ENCODE measurements around the gene NIT1. TPM values are rescaled to one million over a fixed set of nuclear protein-coding genes. Genes with fewer than 3 reads are reported as not detected.

NIT1 gene
- total RNA-seq, 4 donors from 2014 or later, result 32.8 to 35.6 (median 34.8) TPM

DNA sequence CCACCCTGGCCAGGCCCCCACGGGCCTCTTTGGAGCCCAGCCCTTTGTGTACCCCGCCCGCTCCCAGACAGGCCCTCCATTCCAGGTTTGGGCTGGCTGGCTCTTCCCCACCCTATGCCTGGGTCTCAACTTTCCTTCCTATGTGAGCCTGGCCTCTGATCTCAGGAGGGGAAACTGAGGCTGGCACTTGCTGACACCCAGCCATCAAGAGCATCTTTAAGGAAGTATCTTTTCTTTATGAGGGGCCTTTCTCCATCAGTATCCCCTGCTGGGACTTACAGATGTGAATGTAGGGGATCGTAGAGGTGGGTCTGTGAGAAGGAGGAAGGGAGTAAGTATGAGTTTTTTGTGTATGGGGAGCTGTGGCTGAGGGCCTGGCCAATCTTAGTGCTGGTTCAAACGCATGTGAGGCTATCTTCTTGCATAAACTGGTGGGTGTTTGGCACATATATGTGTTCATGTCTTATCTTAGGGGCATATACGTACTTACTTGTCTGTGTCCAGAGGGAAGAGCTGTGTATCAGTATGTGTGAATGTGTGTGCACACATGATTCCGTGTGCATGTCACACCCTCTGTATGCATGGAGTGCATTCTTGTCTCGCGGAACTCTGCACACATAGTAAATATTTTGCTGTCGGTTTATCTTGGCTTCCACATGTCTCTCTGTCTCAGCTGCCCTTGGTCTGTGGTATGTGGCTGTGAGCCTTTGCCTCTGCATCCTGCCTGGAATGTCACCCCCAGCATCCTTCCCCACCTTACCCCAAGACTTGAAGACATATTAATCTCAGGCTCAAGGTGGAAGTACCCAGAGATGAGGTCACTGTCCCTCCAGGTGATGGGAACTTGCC, 33.9 kb upstream of the NIT1 start:
- no peaks in the 10 kb centered on the region for H3K4me1 ChIP-seq
- H3K9me3 ChIP-seq, result no peaks in the 10 kb centered on the region
- intact Hi-C loops (cut with DNase I), result no loop called here
- peaks cover 0 to 20% (median 0%) of the 10 kb centered on the region in 4 donors for H3K27me3 ChIP-seq
- no peak overlapping the region for H3K27ac ChIP-seq (replicated peaks in 1 of 4)
- no peak for DNase-seq (ENCODE audit: extremely low spot score)
- no peaks in the 10 kb centered on the region for H3K36me3 ChIP-seq
- no peak overlapping the region for H3K4me3 ChIP-seq
- 79% methylated on average over 10 of the region's 10 CpGs for WGBS
- TF ChIP-seq POLR2A (IDR thresholded peaks at IDR 0.05; ENCODE audit: low read depth), result no peak
- TF ChIP-seq EP300 (IDR thresholded peaks at IDR 0.05), result no peak
- TF ChIP-seq POLR2AphosphoS5 (IDR thresholded peaks at IDR 0.05), result no peak
- TF ChIP-seq CTCF (IDR thresholded peaks at IDR 0.05), result no peak

DNA sequence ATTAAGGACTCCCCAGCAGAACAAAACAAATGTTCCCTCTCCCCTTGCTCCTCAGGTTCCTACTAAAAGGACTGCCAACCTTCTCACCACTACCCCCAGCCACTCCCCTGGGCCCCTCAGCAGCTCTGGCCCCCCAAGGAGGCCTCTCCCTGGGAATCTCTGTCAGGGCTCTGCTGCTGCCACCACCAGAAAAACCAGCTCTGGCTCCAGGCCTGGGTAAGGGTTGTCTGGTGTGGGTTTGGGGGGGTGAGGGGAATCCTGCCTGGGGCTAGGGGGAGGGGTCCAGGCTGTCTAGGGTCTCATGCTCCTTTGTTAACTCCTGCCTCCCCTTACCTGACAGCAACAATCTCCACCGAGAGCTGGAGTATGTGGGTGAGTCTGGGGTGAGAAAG, 33.3 kb upstream of the NIT1 start:
- no peaks in the 10 kb centered on the region for H3K36me3 ChIP-seq
- peaks cover 0 to 21% (median 0%) of the 10 kb centered on the region in 4 donors for H3K27me3 ChIP-seq
- H3K27ac ChIP-seq (replicated peaks in 1 of 4), result no peak overlapping the region
- intact Hi-C loops (cut with DNase I), result no loop called here
- DNase-seq (ENCODE audit: extremely low spot score), result no peak
- H3K4me3 ChIP-seq, result no peak overlapping the region
- no peaks in the 10 kb centered on the region for H3K4me1 ChIP-seq
- WGBS, result no CpG with 5 or more reads among the region's 1 CpG
- no peaks in the 10 kb centered on the region for H3K9me3 ChIP-seq
- TF ChIP-seq POLR2A (IDR thresholded peaks at IDR 0.05; ENCODE audit: low read depth), result no peak
- no peak for TF ChIP-seq EP300 (IDR thresholded peaks at IDR 0.05)
- TF ChIP-seq CTCF (IDR thresholded peaks at IDR 0.05), result no peak
- TF ChIP-seq POLR2AphosphoS5 (IDR thresholded peaks at IDR 0.05), result no peak

DNA sequence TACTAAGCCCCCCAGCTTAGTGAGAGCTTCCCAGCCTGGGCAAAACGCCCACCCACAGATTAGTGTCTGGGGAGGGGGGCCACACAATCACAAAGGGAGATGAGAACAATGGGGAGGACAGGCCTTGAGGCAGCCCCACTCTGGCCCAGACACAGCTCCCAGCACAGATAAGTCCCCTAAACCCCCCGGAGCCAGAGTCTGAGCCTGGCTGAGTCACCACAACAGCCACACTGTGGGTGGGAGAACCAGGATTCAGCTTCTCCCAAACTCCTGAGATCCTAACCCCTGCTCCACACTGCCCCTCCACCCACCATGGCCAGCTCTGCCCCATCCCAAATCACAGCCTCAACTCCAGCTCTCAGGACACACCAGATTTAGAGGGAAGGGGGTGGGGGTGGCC, 32.7 kb upstream of the NIT1 start:
- 44% methylated on average over 1 of the region's 2 CpGs for WGBS
- intact Hi-C loops (cut with DNase I), result no loop called here
- no peaks in the 10 kb centered on the region for H3K9me3 ChIP-seq

GRCh38 chr1:161086457-161086856, 31.4 kb upstream of the NIT1 start:
- no peaks in the 10 kb centered on the region for H3K36me3 ChIP-seq
- 78% methylated on average over 4 of the region's 4 CpGs for WGBS
- no peaks in the 10 kb centered on the region for H3K4me1 ChIP-seq
- DNase-seq (ENCODE audit: extremely low spot score), result no peak
- intact Hi-C loops (cut with DNase I), result no loop called here
- no peaks in the 10 kb centered on the region for H3K9me3 ChIP-seq
- H3K27me3 ChIP-seq, result peaks cover 0 to 17% (median 0%) of the 10 kb centered on the region in 4 donors
- H3K27ac ChIP-seq (replicated peaks in 1 of 4), result no peak overlapping the region
- no peak overlapping the region for H3K4me3 ChIP-seq
- no peak for TF ChIP-seq POLR2A (IDR thresholded peaks at IDR 0.05; ENCODE audit: low read depth)

More for the DNA sequence above, 32.7 kb upstream of the NIT1 start:
- no peak for TF ChIP-seq POLR2A (IDR thresholded peaks at IDR 0.05; ENCODE audit: low read depth)
- TF ChIP-seq POLR2AphosphoS5 (IDR thresholded peaks at IDR 0.05), result no peak
- no peak for TF ChIP-seq EP300 (IDR thresholded peaks at IDR 0.05)
- TF ChIP-seq CTCF (IDR thresholded peaks at IDR 0.05), result no peak
- H3K27ac ChIP-seq (replicated peaks in 1 of 4), result no peak overlapping the region
- H3K4me1 ChIP-seq, result no peaks in the 10 kb centered on the region
- H3K27me3 ChIP-seq, result peaks cover 0 to 17% (median 0%) of the 10 kb centered on the region in 4 donors
- H3K36me3 ChIP-seq, result no peaks in the 10 kb centered on the region
- no peak overlapping the region for H3K4me3 ChIP-seq
- DNase-seq (ENCODE audit: extremely low spot score), result no peak

DNA sequence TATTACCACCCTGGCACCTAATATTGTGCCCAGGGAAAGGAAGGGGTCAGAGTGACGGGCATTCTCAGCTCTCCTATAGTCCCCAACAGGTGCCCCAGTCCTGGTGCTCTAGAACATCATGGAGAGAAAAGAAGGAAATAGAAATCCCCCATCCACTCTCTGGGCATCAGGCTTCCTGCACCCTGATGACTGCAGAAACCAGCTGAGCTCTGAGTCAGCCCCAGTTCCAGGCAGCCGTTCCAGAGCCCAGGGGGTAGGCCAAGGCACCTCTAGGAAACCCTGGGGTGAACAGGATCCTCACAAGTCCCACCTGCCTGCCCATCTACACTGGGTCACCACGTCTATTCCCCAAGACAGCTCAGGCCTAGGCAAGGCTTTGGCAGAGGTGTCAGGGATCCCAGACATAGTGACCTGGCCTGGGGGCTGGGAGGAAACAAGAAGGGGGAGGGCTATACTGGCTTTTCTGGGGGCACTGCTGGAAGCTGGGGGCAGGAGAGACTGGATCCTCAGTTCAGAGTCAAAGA, 29.3 kb upstream of the NIT1 start:
- no peak for TF ChIP-seq CTCF (IDR thresholded peaks at IDR 0.05)
- TF ChIP-seq POLR2A (IDR thresholded peaks at IDR 0.05; ENCODE audit: low read depth), result no peak
- TF ChIP-seq POLR2AphosphoS5 (IDR thresholded peaks at IDR 0.05), result no peak
- no peak for TF ChIP-seq EP300 (IDR thresholded peaks at IDR 0.05)
- 91% methylated on average over 1 of the region's 3 CpGs for WGBS
- no peaks in the 10 kb centered on the region for H3K4me1 ChIP-seq
- H3K27me3 ChIP-seq, result peaks cover 0 to 17% (median 0%) of the 10 kb centered on the region in 4 donors
- no peak overlapping the region for H3K4me3 ChIP-seq
- H3K36me3 ChIP-seq, result no peaks in the 10 kb centered on the region
- no peak for DNase-seq (ENCODE audit: extremely low spot score)
- no peak overlapping the region for H3K27ac ChIP-seq (replicated peaks in 1 of 4)
- intact Hi-C loops (cut with DNase I), result no loop called here
- H3K9me3 ChIP-seq, result no peaks in the 10 kb centered on the region
